Measurements from ENCODE around the gene TANGO6.

TANGO6 gene

GRCh38 chr16:68954911-68955635 is 111.7 kb downstream of the TANGO6 start:
- TF ChIP-seq, protein P1, sequence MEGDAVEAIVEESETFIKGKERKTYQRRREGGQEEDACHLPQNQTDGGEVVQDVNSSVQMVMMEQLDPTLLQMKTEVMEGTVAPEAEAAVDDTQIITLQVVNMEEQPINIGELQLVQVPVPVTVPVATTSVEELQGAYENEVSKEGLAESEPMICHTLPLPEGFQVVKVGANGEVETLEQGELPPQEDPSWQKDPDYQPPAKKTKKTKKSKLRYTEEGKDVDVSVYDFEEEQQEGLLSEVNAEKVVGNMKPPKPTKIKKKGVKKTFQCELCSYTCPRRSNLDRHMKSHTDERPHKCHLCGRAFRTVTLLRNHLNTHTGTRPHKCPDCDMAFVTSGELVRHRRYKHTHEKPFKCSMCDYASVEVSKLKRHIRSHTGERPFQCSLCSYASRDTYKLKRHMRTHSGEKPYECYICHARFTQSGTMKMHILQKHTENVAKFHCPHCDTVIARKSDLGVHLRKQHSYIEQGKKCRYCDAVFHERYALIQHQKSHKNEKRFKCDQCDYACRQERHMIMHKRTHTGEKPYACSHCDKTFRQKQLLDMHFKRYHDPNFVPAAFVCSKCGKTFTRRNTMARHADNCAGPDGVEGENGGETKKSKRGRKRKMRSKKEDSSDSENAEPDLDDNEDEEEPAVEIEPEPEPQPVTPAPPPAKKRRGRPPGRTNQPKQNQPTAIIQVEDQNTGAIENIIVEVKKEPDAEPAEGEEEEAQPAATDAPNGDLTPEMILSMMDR (IDR thresholded peaks at IDR 0.05) = no peak

DNA sequence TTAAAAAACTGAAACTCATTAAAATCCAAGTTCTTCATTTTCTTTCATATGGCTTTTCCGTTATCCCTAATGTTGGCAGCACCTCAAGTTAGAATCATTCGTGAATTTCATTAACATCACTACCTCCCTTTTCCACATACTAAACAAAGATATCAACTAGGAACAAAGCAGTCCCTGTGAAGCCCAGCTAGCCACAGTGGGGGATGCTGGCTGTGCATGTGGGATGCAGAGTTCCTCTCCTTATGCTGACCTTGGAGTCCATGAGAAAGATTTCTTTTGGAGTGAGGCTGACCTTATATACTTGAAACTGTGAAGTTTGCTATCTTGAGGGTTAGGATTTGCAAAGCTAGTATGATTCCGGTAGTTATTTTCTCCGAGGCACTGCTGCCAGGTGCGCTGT is 117.6 kb downstream of the TANGO6 start:
- TF ChIP-seq, protein P1 (IDR thresholded peaks at IDR 0.05) = no peak

- TF ChIP-seq, protein P1 (IDR thresholded peaks at IDR 0.05) = no peak
Measured at GRCh38 chr16:68961778-68962402, 118.6 kb downstream of the TANGO6 start.

DNA sequence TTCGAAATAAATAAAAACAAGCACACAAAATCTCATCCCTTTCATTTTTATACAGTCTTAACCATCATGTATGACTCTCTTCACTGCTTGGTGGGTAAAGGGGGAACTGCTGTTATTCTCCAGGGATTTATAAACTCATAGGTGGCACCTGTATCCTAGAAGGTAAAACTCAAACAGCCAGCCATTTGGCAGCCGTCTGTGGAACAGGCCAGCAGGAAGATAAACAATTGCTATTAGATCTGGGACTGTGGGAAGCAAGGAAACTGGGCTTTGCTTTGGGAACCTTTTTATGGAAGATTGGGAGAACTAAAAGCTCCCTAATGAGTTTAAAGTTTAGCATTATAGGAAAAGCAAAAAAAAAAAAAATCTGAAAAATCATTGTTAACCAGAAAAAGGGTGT is 126.0 kb downstream of the TANGO6 start:
- TF ChIP-seq, protein P1 (IDR thresholded peaks at IDR 0.05) = no peak

- TF ChIP-seq, protein P1 (IDR thresholded peaks at IDR 0.05) = no peak
Measured at GRCh38 chr16:68972013-68972412, 128.7 kb downstream of the TANGO6 start.

- TF ChIP-seq, protein P1 (IDR thresholded peaks at IDR 0.05) = no peak
Measured at GRCh38 chr16:68972720-68973119, 129.4 kb downstream of the TANGO6 start.

DNA sequence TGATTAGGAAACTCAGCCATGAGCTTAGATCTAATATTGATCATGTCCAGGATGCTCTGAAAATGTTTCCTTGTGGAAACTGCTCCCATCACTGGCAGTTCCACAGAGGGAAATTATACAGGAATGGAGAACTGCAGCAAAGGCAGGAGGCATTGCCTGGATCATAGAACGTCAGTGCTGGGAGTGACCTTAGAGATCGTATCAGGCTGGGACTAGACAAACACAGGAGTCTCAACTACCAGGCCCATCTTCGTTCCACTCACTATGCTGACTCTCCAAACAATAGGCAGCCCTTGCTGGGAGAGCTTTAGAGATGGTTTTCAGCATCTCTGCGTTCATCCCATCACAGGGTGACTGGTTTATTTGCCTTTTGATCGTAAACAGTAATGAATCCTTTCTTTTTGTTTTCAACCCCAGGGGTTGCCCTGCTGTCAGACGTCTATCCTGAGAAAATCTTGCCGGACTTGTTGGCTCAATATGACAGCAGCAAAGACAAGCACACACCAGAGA is 130.3 kb downstream of the TANGO6 start:
- TF ChIP-seq, protein P1 (IDR thresholded peaks at IDR 0.05) = no peak

All from LNCAP (cell line).